GM23248 (cell line): ENCODE measurements around the gene SDR42E1.

Experiments
- EZH2 ChIP-seq: fragments of 200-600 bp; sonication (generic); IDR thresholded peaks from 2 replicates; pipeline ENCODE4 v1.6.1; 2018; ENCODE audit warnings: antibody characterized with exemption, mild to moderate bottlenecking; ENCODE audit not compliant: insufficient read depth, poor library complexity, severe bottlenecking
- EZH2phosphoT487 ChIP-seq: fragments of 200-600 bp; sonication (generic); IDR thresholded peaks from 2 replicates; pipeline ENCODE4 v1.6.1; 2018; ENCODE audit warnings: antibody characterized with exemption, moderate library complexity, mild to moderate bottlenecking, low read depth; ENCODE audit not compliant: insufficient read depth

- no peak for TF ChIP-seq EZH2
- no peak for TF ChIP-seq EZH2phosphoT487
Measured at GRCh38 chr16:82024883-82025282, 13.6 kb upstream of the SDR42E1 start.
